ENCODE measurements around the gene CTBP2.

CTBP2 gene

GRCh38 chr10:125066764-125067450, 93.5 kb downstream of the CTBP2 start:
- no peak for TF ChIP-seq CTCF (IDR thresholded peaks at IDR 0.05; ENCODE audit: unreplicated experiment in 3 of 3)
- Mint-ChIP-seq H3K27me3 (ENCODE audit: low read depth) (no peaks in the 10 kb centered on the region), H3K4me3 (no peak overlapping the region), H3K27ac (peak overlapping the region; percentile 66 to 75 (median 70)), H3K36me3 (ENCODE audit: low read depth) (peaks cover 20% of the 10 kb centered on the region), H3K9me3 (no peaks in the 10 kb centered on the region), H3K4me1 (peaks cover 58% of the 10 kb centered on the region)

GRCh38 chr10:125064681-125065492, 95.5 kb downstream of the CTBP2 start:
- TF ChIP-seq CTCF (IDR thresholded peaks at IDR 0.05; ENCODE audit: unreplicated experiment in 3 of 3) = no peak

GRCh38 chr10:125063256-125063925, 97.0 kb downstream of the CTBP2 start:
- Mint-ChIP-seq H3K27me3 (ENCODE audit: low read depth) (no peaks in the 10 kb centered on the region), H3K27ac (peak overlapping the region; percentile 87 to 92 (median 91)), H3K36me3 (ENCODE audit: low read depth) (peaks cover 19% of the 10 kb centered on the region), H3K9me3 (no peaks in the 10 kb centered on the region), H3K4me1 (peaks cover 91% of the 10 kb centered on the region), H3K4me3 (peak overlapping the region; percentile 4 to 42 (median 36))
- no peak for TF ChIP-seq CTCF (IDR thresholded peaks at IDR 0.05; ENCODE audit: unreplicated experiment in 3 of 3)

More at GRCh38 chr10:125064681-125065492, 95.5 kb downstream of the CTBP2 start:
- H3K27ac Mint-ChIP-seq = peak overlapping the region; percentile 87 to 92 (median 91)
- peaks cover 15% of the 10 kb centered on the region for H3K36me3 Mint-ChIP-seq (ENCODE audit: low read depth)
- H3K27me3 Mint-ChIP-seq (ENCODE audit: low read depth) = no peaks in the 10 kb centered on the region
- no peak overlapping the region for H3K4me3 Mint-ChIP-seq
- H3K4me1 Mint-ChIP-seq = peaks cover 78% of the 10 kb centered on the region
- H3K9me3 Mint-ChIP-seq = no peaks in the 10 kb centered on the region

DNA sequence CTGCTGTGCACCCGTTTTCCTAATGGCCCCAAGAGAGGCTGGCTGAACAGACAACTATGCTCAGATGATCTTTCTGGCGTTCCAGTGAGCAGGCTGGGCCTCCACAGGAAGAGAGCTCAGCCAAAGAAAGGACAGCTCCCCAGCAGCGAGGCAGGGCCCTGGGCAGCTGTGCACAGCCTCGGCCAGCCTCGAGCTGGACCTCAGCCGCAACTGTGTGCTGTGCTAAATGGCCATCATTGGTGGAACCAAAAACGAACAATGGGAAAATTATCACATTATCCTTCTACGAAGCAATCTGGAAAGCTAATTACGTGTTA, 97.5 kb downstream of the CTBP2 start:
- Mint-ChIP-seq H3K9me3 (no peaks in the 10 kb centered on the region), H3K4me1 (peaks cover 91% of the 10 kb centered on the region), H3K4me3 (peak overlapping the region; percentile 31 to 64 (median 42))

More for the DNA sequence above, 97.5 kb downstream of the CTBP2 start:
- no peak for TF ChIP-seq CTCF (IDR thresholded peaks at IDR 0.05; ENCODE audit: unreplicated experiment in 3 of 3)
- peak overlapping the region; percentile 87 to 92 (median 91) for H3K27ac Mint-ChIP-seq
- peaks cover 16% of the 10 kb centered on the region for H3K36me3 Mint-ChIP-seq (ENCODE audit: low read depth)
- H3K27me3 Mint-ChIP-seq (ENCODE audit: low read depth) = no peaks in the 10 kb centered on the region
